ENCODE results near the gene ABCA3. TPM values are rescaled to one million over a fixed set of nuclear protein-coding genes. Genes with fewer than 3 reads are reported as not detected.

The ABCA3 gene
- total RNA-seq, 1 experiment from 2014 or later, result 9.0 TPM

DNA sequence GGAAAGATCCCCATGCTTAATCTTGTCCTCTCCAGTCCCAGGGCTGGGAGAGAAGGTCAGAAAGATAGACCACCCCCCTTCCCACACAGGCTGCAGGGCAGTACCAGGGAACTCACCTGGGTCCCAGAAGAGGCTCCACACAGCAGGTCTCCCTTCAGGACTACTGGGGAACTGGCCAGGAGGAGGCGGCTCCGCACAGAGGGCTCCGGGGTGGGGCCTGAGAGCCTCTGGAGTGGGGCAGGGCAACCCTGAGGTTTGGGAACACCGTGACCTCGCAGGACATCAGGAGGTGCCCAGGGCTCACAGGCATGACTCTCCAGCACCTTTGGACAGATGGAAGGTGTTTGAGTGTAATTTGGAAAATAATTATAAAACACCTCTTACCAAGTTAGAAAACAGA lies 11.0 kb downstream of the ABCA3 start:
- Histone ChIP-seq H3K4me1 (ENCODE audit: insufficient read depth, low read length, poor library complexity, severe bottlenecking) (no peaks in the 10 kb centered on the region), H3K9me3 (ENCODE audit: low read depth, low read length, poor library complexity, severe bottlenecking) (no peaks in the 10 kb centered on the region), H3K27me3 (replicated peaks; ENCODE audit: insufficient read depth, low read depth, low read length, poor library complexity) (no peaks in the 10 kb centered on the region), H3K27ac (ENCODE audit: low read depth, low read length, poor library complexity, severe bottlenecking) (no peak overlapping the region), H3K4me3 (ENCODE audit: low read depth, low read length, poor library complexity, severe bottlenecking) (no peak overlapping the region), H3K36me3 (ENCODE audit: insufficient read depth, low read length, poor library complexity, severe bottlenecking) (no peaks in the 10 kb centered on the region)
- intact Hi-C loops (cut with micrococcal nuclease; ENCODE audit: unreplicated experiment), result no loop called here
- ChIA-PET POLR2A (ENCODE audit: low non-redundant PET) (no interaction called here), CTCF (no interaction called here)
- no peak for DNase-seq (ENCODE audit: low spot score)
- TF ChIP-seq, protein P1, sequence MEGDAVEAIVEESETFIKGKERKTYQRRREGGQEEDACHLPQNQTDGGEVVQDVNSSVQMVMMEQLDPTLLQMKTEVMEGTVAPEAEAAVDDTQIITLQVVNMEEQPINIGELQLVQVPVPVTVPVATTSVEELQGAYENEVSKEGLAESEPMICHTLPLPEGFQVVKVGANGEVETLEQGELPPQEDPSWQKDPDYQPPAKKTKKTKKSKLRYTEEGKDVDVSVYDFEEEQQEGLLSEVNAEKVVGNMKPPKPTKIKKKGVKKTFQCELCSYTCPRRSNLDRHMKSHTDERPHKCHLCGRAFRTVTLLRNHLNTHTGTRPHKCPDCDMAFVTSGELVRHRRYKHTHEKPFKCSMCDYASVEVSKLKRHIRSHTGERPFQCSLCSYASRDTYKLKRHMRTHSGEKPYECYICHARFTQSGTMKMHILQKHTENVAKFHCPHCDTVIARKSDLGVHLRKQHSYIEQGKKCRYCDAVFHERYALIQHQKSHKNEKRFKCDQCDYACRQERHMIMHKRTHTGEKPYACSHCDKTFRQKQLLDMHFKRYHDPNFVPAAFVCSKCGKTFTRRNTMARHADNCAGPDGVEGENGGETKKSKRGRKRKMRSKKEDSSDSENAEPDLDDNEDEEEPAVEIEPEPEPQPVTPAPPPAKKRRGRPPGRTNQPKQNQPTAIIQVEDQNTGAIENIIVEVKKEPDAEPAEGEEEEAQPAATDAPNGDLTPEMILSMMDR (conservative IDR thresholded peaks at IDR 0.05; ENCODE audit: low read depth, low read length), result no peak
- BruUV-seq (replicated peaks), result no TSS peak

DNA sequence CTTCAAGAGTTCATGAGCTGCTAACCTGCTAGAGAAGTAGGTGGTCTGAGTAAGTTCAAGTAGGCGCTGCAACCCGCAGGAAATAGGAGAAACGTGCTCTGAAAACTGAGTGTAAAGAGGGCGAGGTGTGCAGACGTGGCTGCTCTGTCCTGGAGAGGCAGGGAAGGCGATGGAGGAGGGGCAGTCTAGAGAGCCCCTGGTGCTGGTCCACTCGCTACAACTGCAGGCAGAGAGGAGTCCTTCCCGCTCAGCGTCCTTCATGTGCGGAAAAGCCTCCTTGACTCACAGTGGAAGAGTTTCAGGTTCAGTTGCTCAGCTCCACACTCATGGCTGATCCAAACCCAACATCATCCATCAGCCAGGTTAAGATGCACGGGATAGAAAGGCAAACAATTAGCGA lies 12.1 kb downstream of the ABCA3 start:
- Histone ChIP-seq H3K27ac (ENCODE audit: low read depth, low read length, poor library complexity, severe bottlenecking) (no peak overlapping the region), H3K9me3 (ENCODE audit: low read depth, low read length, poor library complexity, severe bottlenecking) (no peaks in the 10 kb centered on the region), H3K27me3 (replicated peaks; ENCODE audit: insufficient read depth, low read depth, low read length, poor library complexity) (no peaks in the 10 kb centered on the region), H3K4me3 (ENCODE audit: low read depth, low read length, poor library complexity, severe bottlenecking) (no peak overlapping the region), H3K4me1 (ENCODE audit: insufficient read depth, low read length, poor library complexity, severe bottlenecking) (no peaks in the 10 kb centered on the region), H3K36me3 (ENCODE audit: insufficient read depth, low read length, poor library complexity, severe bottlenecking) (no peaks in the 10 kb centered on the region)
- no TSS peak for BruUV-seq (replicated peaks)
- CTCF ChIA-PET, result no interaction called here
- TF ChIP-seq, protein P1 (conservative IDR thresholded peaks at IDR 0.05; ENCODE audit: low read depth, low read length), result no peak
- TF ChIP-seq EZH2 (IDR thresholded peaks at IDR 0.05; ENCODE audit: borderline replicate concordance, low read depth, low read length, poor library complexity, severe bottlenecking), result no peak
- intact Hi-C loops (cut with micrococcal nuclease; ENCODE audit: unreplicated experiment), result no loop called here
- DNase-seq (ENCODE audit: low spot score), result no peak
- POLR2A ChIA-PET (ENCODE audit: low non-redundant PET), result no interaction called here

DNA sequence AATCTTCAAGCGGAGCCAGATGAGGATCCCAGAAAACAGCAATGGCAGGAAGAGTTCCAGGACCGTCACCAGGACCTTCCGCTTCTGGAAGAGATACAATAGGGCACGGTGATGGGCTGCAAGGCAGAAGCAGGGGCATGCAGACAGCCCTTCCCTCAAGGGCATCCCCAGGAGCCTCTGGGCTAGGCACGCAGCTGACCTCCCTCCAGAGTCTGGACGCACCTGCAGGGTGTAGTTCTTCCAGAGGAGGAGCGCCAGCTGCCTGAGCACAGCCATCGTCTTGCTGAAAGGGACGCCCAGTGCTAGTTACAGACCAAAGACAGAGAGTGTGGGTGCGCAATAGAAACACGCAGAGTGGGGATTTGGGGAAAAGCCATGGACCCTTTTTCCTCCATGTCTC lies 14.3 kb downstream of the ABCA3 start:
- no peaks in the 10 kb centered on the region for H3K9me3 ChIP-seq (ENCODE audit: low read depth, low read length, poor library complexity, severe bottlenecking)
- TF ChIP-seq, protein P1 (conservative IDR thresholded peaks at IDR 0.05; ENCODE audit: low read depth, low read length), result no peak
- no peak for TF ChIP-seq EZH2 (IDR thresholded peaks at IDR 0.05; ENCODE audit: borderline replicate concordance, low read depth, low read length, poor library complexity, severe bottlenecking)
- ChIA-PET POLR2A (ENCODE audit: low non-redundant PET) (interaction anchor here (0.6 kb wide), 1 partner anchor 205 kb away, joined by 11 read pairs; the partner anchor contains the start of gene CEMP1), CTCF (no interaction called here)
- DNase-seq (ENCODE audit: low spot score), result no peak
- no peak overlapping the region for H3K4me3 ChIP-seq (ENCODE audit: low read depth, low read length, poor library complexity, severe bottlenecking)
- H3K27ac ChIP-seq (ENCODE audit: low read depth, low read length, poor library complexity, severe bottlenecking), result no peak overlapping the region
- no peaks in the 10 kb centered on the region for H3K27me3 ChIP-seq (replicated peaks; ENCODE audit: insufficient read depth, low read depth, low read length, poor library complexity)
- intact Hi-C loops (cut with micrococcal nuclease; ENCODE audit: unreplicated experiment), result no loop called here
- no peaks in the 10 kb centered on the region for H3K4me1 ChIP-seq (ENCODE audit: insufficient read depth, low read length, poor library complexity, severe bottlenecking)
- no peaks in the 10 kb centered on the region for H3K36me3 ChIP-seq (ENCODE audit: insufficient read depth, low read length, poor library complexity, severe bottlenecking)
- BruUV-seq (replicated peaks), result no TSS peak
